Measurements from ENCODE around the gene CATSPERD. TPM values are rescaled to one million over a fixed set of nuclear protein-coding genes. Genes with fewer than 3 reads are reported as not detected.

The CATSPERD gene
- polyA plus RNA-seq, 1 donor (not counting 4 experiments of a cell fraction or from before 2014, with no cell fraction given) = not detected

DNA sequence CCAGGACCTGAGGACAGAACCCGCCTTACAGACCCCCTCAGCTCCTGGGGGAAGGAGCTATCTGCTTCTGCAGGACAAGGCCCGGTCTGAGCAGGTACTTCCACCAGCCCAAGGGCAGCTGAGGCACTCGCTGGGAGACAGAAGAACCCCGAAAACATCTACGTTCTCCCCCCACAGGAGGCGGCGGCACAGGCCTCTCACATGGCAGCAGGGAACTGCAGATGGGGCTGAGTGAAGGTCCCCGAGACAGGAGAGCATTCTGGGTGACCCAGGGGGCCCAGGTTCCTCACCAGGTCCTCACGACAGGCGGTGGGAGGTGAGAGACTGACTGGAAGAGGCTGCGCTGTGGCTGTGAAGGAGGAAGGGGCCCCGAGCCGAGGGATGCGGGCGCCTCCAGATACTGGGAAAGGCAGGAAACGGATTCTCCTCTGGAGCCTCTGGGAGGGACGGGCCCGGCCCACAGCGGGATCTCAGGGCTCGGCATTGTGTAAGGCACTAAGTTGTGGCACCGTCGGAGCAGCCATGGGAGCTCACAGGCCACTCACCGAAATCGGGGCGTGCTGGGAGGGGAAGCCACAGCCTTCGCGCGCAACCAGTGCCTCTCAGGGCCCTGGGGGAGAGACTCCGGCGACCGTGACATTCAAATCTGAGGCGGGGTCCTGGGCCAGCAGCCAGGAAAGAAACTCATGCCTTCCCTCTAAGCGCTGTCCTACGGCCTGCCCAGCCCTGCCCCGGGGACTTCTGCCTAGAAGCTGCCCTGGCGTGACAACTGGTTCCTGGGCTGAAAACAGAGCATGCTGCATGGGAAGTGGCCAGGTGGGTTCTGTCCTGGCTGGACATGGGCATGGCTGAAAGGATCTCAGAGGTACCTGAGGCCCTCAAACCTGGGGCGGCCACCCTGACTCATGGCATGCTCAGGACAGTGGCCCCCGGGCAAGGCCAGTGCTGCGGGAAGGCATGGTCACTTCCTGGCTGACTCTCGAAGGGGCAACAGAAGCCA lies 16.3 kb upstream of the CATSPERD start:
- Histone ChIP-seq H3K9me3 (ENCODE audit: control insufficient read depth, low read depth, low read length) (no peaks in the 10 kb centered on the region), H3K4me2 (ENCODE audit: control insufficient read depth, extremely low read depth, insufficient read depth, low read depth, low read length) (no peak overlapping the region), H3K4me3 (ENCODE audit: control insufficient read depth in 2 of 3, extremely low read depth in 1 of 3, insufficient read depth in 2 of 3, low read depth in 1 of 3, low read length in 3 of 3) (no peak overlapping the region), H2AFZ (ENCODE audit: control insufficient read depth, low read length) (no peak overlapping the region), H3K9me1 (ENCODE audit: control insufficient read depth, extremely low read depth, insufficient read depth, low read length) (no peaks in the 10 kb centered on the region), H3K27ac (ENCODE audit: control insufficient read depth, insufficient read depth, low read length) (no peak overlapping the region), H3K9ac (ENCODE audit: control insufficient read depth, extremely low read depth, insufficient read depth, low read length) (no peak overlapping the region), H3K4me1 (ENCODE audit: control insufficient read depth, extremely low read depth, insufficient read depth, low read length) (no peaks in the 10 kb centered on the region), H4K20me1 (ENCODE audit: control insufficient read depth, extremely low read depth, insufficient read depth, low read length) (no peaks in the 10 kb centered on the region), H3K79me2 (ENCODE audit: control insufficient read depth, insufficient read depth, low read length) (no peaks in the 10 kb centered on the region), H3K27me3 (ENCODE audit: control insufficient read depth, extremely low read depth, insufficient read depth, low read length) (no peaks in the 10 kb centered on the region), H3K36me3 (ENCODE audit: control insufficient read depth in 2 of 2, extremely low read depth in 1 of 2, insufficient read depth in 2 of 2, low read length in 2 of 2) (peaks cover 29 to 38% of the 10 kb centered on the region in 2 experiments)
- DNase-seq (ENCODE audit: low read depth, low spot score) = no peak
- TF ChIP-seq EZH2 (IDR thresholded peaks at IDR 0.05; ENCODE audit: low read length) = no peak
- TF ChIP-seq, protein P1, sequence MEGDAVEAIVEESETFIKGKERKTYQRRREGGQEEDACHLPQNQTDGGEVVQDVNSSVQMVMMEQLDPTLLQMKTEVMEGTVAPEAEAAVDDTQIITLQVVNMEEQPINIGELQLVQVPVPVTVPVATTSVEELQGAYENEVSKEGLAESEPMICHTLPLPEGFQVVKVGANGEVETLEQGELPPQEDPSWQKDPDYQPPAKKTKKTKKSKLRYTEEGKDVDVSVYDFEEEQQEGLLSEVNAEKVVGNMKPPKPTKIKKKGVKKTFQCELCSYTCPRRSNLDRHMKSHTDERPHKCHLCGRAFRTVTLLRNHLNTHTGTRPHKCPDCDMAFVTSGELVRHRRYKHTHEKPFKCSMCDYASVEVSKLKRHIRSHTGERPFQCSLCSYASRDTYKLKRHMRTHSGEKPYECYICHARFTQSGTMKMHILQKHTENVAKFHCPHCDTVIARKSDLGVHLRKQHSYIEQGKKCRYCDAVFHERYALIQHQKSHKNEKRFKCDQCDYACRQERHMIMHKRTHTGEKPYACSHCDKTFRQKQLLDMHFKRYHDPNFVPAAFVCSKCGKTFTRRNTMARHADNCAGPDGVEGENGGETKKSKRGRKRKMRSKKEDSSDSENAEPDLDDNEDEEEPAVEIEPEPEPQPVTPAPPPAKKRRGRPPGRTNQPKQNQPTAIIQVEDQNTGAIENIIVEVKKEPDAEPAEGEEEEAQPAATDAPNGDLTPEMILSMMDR (optimal IDR thresholded peaks at IDR 0.05 in 1 of 3, IDR thresholded peaks at IDR 0.05 in 1 of 3, conservative IDR thresholded peaks at IDR 0.05 in 1 of 3; ENCODE audit: extremely low read depth in 1 of 3, insufficient read depth in 2 of 3, low read length in 3 of 3) = no peak
- dilution Hi-C loops (cut with MboI; ENCODE audit: extremely low pct_ligation_motif_present, low sequenced_read_pairs) = no loop called here
- no peak for FAIRE-seq

DNA sequence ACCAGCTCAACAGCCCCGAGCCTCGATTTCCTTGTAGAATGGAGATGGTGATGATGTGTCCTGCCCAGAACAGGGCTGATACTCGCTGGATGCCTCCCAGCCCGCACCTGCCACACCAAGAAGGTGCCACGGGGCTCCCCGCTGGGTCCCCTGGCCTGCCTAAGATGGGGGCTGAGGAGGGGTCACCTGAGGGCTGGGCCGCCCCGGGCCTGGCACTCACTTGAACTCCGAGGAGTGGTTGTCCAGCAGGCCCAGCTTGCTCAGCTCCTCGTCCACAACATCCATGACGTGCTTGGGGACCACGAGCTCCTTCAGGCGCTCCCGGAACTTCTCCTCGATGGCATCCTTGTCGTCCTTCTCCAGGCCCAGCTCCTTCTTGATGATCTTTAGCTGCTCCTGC lies 14.9 kb upstream of the CATSPERD start:
- Histone ChIP-seq H3K36me3 (ENCODE audit: control insufficient read depth in 2 of 2, extremely low read depth in 1 of 2, insufficient read depth in 2 of 2, low read length in 2 of 2) (peaks cover 32 to 38% of the 10 kb centered on the region in 2 experiments), H3K27ac (ENCODE audit: control insufficient read depth, insufficient read depth, low read length) (no peak overlapping the region), H3K27me3 (ENCODE audit: control insufficient read depth, extremely low read depth, insufficient read depth, low read length) (no peaks in the 10 kb centered on the region), H3K9ac (ENCODE audit: control insufficient read depth, extremely low read depth, insufficient read depth, low read length) (no peak overlapping the region), H3K4me2 (ENCODE audit: control insufficient read depth, extremely low read depth, insufficient read depth, low read depth, low read length) (no peak overlapping the region), H2AFZ (ENCODE audit: control insufficient read depth, low read length) (no peak overlapping the region), H3K79me2 (ENCODE audit: control insufficient read depth, insufficient read depth, low read length) (no peaks in the 10 kb centered on the region), H3K4me1 (ENCODE audit: control insufficient read depth, extremely low read depth, insufficient read depth, low read length) (no peaks in the 10 kb centered on the region), H3K9me1 (ENCODE audit: control insufficient read depth, extremely low read depth, insufficient read depth, low read length) (no peaks in the 10 kb centered on the region), H3K4me3 (ENCODE audit: control insufficient read depth in 2 of 3, extremely low read depth in 1 of 3, insufficient read depth in 2 of 3, low read depth in 1 of 3, low read length in 3 of 3) (no peak overlapping the region), H3K9me3 (ENCODE audit: control insufficient read depth, low read depth, low read length) (no peaks in the 10 kb centered on the region), H4K20me1 (ENCODE audit: control insufficient read depth, extremely low read depth, insufficient read depth, low read length) (no peaks in the 10 kb centered on the region)
- dilution Hi-C loops (cut with MboI; ENCODE audit: extremely low pct_ligation_motif_present, low sequenced_read_pairs) = no loop called here
- no peak for DNase-seq (ENCODE audit: low read depth, low spot score)
- FAIRE-seq = no peak
- TF ChIP-seq EZH2 (IDR thresholded peaks at IDR 0.05; ENCODE audit: low read length) = no peak
- TF ChIP-seq, protein P1 (optimal IDR thresholded peaks at IDR 0.05 in 1 of 3, IDR thresholded peaks at IDR 0.05 in 1 of 3, conservative IDR thresholded peaks at IDR 0.05 in 1 of 3; ENCODE audit: extremely low read depth in 1 of 3, insufficient read depth in 2 of 3, low read length in 3 of 3) = no peak
